GM12874 (cell line): ENCODE results near the gene OR51S1.

ENCODE experiments used
- TF ChIP-seq, protein P1 (sequence below): IDR thresholded peaks from 2 replicates; pipeline ENCODE4 v1.5.1; 2011; ENCODE audit warnings: low read depth, mild to moderate bottlenecking, control low read depth, low read length, moderate library complexity; ENCODE audit not compliant: insufficient read depth

Gene OR51S1, protein sequence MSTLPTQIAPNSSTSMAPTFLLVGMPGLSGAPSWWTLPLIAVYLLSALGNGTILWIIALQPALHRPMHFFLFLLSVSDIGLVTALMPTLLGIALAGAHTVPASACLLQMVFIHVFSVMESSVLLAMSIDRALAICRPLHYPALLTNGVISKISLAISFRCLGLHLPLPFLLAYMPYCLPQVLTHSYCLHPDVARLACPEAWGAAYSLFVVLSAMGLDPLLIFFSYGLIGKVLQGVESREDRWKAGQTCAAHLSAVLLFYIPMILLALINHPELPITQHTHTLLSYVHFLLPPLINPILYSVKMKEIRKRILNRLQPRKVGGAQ

DNA sequence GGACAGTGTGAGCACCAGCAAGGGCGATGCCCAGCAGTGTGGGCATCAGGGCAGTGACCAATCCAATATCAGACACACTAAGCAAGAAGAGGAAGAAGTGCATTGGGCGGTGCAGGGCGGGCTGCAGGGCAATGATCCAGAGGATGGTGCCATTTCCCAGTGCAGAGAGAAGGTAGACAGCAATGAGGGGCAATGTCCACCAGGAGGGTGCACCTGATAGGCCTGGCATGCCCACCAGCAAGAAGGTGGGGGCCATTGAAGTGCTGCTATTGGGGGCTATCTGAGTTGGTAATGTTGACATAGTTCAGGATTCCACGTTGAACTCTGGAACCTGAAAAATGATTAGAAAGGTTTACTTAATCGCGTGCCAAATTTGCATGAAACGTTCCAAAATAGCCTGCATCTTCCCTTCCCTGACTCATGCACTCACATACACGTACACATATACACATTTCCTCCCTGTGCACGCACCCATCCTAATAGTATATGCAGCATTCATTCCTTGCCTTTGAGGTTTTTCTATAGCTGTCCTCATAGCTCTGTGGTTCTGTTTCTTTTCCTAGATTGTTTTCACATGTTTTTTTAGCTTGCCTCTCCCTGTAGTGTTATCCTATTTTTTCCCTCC is at the start of gene OR51S1:
OR51S1 (minus strand) TSS at position 301 of the 625 bp plus-strand sequence; CDS start at position 301, 0 bp downstream.
- TF ChIP-seq, protein P1, sequence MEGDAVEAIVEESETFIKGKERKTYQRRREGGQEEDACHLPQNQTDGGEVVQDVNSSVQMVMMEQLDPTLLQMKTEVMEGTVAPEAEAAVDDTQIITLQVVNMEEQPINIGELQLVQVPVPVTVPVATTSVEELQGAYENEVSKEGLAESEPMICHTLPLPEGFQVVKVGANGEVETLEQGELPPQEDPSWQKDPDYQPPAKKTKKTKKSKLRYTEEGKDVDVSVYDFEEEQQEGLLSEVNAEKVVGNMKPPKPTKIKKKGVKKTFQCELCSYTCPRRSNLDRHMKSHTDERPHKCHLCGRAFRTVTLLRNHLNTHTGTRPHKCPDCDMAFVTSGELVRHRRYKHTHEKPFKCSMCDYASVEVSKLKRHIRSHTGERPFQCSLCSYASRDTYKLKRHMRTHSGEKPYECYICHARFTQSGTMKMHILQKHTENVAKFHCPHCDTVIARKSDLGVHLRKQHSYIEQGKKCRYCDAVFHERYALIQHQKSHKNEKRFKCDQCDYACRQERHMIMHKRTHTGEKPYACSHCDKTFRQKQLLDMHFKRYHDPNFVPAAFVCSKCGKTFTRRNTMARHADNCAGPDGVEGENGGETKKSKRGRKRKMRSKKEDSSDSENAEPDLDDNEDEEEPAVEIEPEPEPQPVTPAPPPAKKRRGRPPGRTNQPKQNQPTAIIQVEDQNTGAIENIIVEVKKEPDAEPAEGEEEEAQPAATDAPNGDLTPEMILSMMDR: no peak

- TF ChIP-seq, protein P1: no peak
Measured at GRCh38 chr11:4891996-4892640, 43.1 kb upstream of the OR51S1 start.

DNA sequence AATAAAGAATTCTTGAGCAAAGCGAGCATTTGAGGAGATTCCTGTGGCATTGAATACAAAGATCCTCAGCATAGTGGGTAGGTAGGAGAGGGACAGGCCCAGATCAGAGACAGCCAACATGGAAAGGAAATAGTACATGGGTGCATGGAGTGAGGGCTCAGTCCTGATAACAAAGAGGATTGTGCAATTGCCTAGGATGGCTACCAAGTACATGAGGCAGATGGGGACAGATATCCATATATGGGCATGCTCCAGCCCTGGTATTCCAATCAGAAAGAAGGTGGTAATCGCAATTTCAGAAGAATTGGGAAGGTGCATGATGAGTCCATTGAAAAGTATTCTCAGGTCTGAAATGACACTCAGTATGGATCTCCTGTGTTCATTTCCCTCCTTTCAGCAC is 41.3 kb upstream of the OR51S1 start:
- TF ChIP-seq, protein P1: no peak

GRCh38 chr11:4887591-4887990 is 38.6 kb upstream of the OR51S1 start:
- TF ChIP-seq, protein P1: no peak

DNA sequence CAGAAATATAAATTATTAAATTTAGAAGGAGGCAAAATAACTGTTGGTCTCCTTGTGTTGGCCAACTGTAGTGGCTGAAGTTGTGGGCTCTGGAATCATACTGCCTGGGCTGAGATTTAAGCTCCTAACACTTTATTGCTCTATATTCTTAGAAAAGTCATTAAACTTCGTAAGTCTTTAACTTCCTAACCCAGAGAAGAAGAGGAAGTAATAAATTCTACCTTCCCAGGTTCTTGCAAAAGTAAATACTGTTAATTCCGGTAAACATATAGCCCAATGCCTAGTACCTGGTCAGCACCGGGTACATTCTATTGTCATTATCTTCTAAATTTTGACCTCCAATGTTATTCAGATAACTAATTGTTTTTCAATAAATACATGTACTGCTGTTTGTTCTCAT is 37.2 kb upstream of the OR51S1 start:
- TF ChIP-seq, protein P1: no peak

GRCh38 chr11:4884361-4884760 is 35.4 kb upstream of the OR51S1 start:
- TF ChIP-seq, protein P1: no peak

DNA sequence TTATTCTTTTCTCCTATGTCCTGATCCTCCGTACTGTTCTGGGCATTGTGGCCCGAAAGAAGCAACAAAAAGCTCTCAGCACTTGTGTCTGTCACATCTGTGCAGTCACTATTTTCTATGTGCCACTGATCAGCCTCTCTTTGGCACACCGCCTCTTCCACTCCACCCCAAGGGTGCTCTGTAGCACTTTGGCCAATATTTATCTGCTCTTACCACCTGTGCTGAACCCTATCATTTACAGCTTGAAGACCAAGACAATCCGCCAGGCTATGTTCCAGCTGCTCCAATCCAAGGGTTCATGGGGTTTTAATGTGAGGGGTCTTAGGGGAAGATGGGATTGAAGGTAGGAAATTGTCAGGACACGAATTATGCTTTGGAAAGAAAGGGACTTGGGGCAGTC is 33.5 kb upstream of the OR51S1 start:
- TF ChIP-seq, protein P1: no peak
